ENCODE data around the gene APH1B. TPM values are rescaled to one million over a fixed set of nuclear protein-coding genes. Genes with fewer than 3 reads are reported as not detected.

APH1B gene
- total RNA-seq = 1 to 10 TPM in 3 of 4 donors, under 1 TPM in 1; 0.80 to 9.7 (median 7.1) TPM

DNA sequence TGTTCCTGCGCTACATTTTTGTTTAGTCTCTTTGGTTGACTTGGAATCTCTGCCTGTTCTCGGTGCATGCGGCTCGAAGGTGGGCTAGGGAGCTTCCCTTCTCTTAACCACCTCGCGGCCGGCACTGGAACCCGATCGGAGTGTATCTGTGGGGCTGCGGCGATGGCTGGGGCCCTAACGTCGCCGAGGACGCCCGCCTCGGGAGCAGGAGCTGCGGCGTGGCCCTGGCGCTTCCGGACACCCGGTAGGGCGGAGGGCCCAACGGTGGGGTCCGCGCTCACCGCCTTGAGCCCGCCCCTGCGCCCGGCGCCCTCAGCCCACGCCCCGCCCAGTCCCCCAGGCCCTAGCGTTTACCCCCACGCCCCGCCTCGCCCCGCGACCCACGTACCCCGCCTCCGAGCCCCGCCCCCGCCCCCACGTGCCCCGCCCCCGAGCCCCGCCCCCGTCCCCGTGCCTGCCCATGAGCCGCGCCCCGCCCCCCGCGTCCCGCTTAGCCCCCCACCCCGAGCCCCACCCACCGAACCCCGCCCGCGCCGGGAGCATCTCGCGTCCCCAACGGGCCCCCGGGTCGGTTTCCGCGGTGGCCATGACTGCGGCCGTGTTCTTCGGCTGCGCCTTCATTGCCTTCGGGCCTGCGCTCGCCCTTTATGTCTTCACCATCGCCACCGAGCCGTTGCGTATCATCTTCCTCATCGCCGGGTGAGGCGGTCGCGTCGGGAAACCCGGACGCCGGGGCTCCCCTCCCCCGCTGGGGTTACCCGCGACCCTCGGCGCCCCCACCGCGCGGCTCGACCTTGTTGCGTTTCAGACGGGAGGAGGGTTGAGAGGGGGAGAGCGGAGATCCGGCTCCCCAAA is at the start of gene APH1B:
Gene APH1B, plus strand, starts transcription at position 568 of the 855 bp plus-strand sequence. Its CDS starts 19 bp downstream, at position 587.
- Histone ChIP-seq H3K27me3 (no peaks in the 10 kb centered on the region), H3K36me3 (no peaks in the 10 kb centered on the region), H3K4me3 (peak within 1 kb of the TSS; percentile 64 to 84 (median 74)), H3K9me3 (no peaks in the 10 kb centered on the region), H3K4me1 (peaks cover 0 to 19% (median 8%) of the 10 kb centered on the region in 4 donors), H3K27ac (peak within 1 kb of the TSS; percentile 84 to 91 (median 88))
- WGBS, 2 donors (ENCODE audit: low coverage in 1 of 2) = 0% methylated on average over 9 to 28 of the region's 102 CpGs
- in situ Hi-C loops (cut with MboI; ENCODE audit: low pct_ligation_motif_present in 1 of 4, low pct_unique_long_range_greater_than_20kb in 1 of 4, low sequenced_read_pairs in 3 of 4) = loop anchor here in 2 of 4 donors (10.0 to 25.0 kb wide), 3 partner anchors 112 to 310 kb away; partner anchors contain the start of gene FBXL22 (in 1 of the 2)
- no peak for TF ChIP-seq POLR2A (IDR thresholded peaks at IDR 0.05)
- no peak for TF ChIP-seq EP300 (IDR thresholded peaks at IDR 0.05; ENCODE audit: low read depth)
- TF ChIP-seq POLR2AphosphoS5 (IDR thresholded peaks at IDR 0.05) = peak; percentile 28 to 53 (median 44)
- TF ChIP-seq, protein P1, sequence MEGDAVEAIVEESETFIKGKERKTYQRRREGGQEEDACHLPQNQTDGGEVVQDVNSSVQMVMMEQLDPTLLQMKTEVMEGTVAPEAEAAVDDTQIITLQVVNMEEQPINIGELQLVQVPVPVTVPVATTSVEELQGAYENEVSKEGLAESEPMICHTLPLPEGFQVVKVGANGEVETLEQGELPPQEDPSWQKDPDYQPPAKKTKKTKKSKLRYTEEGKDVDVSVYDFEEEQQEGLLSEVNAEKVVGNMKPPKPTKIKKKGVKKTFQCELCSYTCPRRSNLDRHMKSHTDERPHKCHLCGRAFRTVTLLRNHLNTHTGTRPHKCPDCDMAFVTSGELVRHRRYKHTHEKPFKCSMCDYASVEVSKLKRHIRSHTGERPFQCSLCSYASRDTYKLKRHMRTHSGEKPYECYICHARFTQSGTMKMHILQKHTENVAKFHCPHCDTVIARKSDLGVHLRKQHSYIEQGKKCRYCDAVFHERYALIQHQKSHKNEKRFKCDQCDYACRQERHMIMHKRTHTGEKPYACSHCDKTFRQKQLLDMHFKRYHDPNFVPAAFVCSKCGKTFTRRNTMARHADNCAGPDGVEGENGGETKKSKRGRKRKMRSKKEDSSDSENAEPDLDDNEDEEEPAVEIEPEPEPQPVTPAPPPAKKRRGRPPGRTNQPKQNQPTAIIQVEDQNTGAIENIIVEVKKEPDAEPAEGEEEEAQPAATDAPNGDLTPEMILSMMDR (IDR thresholded peaks at IDR 0.05) = peak in 2 of 5 experiments; percentile 22 to 27
- peak; percentile 90 for DNase-seq
- intact Hi-C loops (cut with DNase I; ENCODE audit: low total_unique reads) = loop anchor here (10.0 kb wide), 1 partner anchor 122 kb away; the partner anchor contains the start of gene RPS27L

DNA sequence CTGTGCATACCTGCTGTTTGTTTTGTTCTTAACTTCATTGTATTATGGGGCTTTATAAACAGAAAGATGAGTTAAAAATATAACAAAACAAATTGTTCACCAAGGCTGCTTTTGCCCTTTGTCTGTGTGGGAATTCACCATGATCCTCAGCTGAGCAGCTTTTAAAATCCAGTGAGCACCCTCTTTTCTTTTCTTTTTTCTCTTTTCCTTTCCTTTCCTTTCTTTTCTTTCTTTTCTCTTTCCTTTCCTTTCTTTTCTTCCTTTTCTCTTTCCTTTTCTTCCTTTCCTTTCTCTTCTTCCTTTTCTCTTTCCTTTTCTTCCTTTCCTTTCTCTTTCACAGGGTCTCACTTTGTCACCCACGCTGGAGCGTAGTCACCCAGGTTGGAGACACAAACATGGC is 49.7 kb upstream of the APH1B start:
- intact Hi-C loops (cut with DNase I; ENCODE audit: low total_unique reads) = no loop called here
- TF ChIP-seq POLR2AphosphoS5 (IDR thresholded peaks at IDR 0.05) = no peak
- TF ChIP-seq EP300 (IDR thresholded peaks at IDR 0.05; ENCODE audit: low read depth) = no peak
- no peak for TF ChIP-seq POLR2A (IDR thresholded peaks at IDR 0.05)
- TF ChIP-seq, protein P1 (IDR thresholded peaks at IDR 0.05) = no peak
- no peak for DNase-seq
- in situ Hi-C loops (cut with MboI; ENCODE audit: low pct_ligation_motif_present in 1 of 4, low pct_unique_long_range_greater_than_20kb in 1 of 4, low sequenced_read_pairs in 3 of 4) = no loop called here
- H3K27ac ChIP-seq = no peak overlapping the region
- WGBS, 2 donors (ENCODE audit: low coverage in 1 of 2) = 94 to 100% methylated on average over 1 to 2 of the region's 2 CpGs
- no peaks in the 10 kb centered on the region for H3K9me3 ChIP-seq
- H3K4me1 ChIP-seq = peaks cover 0 to 31% (median 3%) of the 10 kb centered on the region in 4 donors
- H3K4me3 ChIP-seq = no peak overlapping the region
- no peaks in the 10 kb centered on the region for H3K27me3 ChIP-seq
- no peaks in the 10 kb centered on the region for H3K36me3 ChIP-seq

DNA sequence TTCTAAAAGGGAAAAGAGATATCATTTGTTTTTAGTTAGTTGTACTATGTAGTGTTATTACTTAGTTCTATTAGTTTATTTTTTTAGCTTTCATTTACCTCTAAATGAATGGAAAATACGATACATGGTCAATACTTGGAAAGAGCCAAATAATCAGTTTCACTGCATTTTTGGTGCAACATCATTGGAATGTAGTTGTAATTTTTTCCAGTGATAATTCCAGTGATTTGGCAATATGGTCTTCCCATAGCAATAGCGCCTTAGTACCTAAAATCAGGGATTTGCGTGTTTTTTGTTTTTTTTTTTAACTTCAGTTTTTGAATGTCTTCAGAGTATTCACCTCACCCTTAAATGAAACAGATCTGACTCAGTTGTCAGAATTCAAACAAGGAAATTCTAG is 46.2 kb upstream of the APH1B start:
- intact Hi-C loops (cut with DNase I; ENCODE audit: low total_unique reads) = no loop called here
- H3K36me3 ChIP-seq = no peaks in the 10 kb centered on the region
- in situ Hi-C loops (cut with MboI; ENCODE audit: low pct_ligation_motif_present in 1 of 4, low pct_unique_long_range_greater_than_20kb in 1 of 4, low sequenced_read_pairs in 3 of 4) = no loop called here
- no peaks in the 10 kb centered on the region for H3K9me3 ChIP-seq
- TF ChIP-seq EP300 (IDR thresholded peaks at IDR 0.05; ENCODE audit: low read depth) (no peak), POLR2A (IDR thresholded peaks at IDR 0.05) (no peak)
- no peaks in the 10 kb centered on the region for H3K27me3 ChIP-seq
- WGBS, 2 donors (ENCODE audit: low coverage in 1 of 2) = 96 to 97% methylated on average over 3 of the region's 3 CpGs
- H3K27ac ChIP-seq = peak overlapping the region in 2 of 4 donors; percentile 53 to 70
- no peak for DNase-seq
- peaks cover 15 to 63% (median 23%) of the 10 kb centered on the region in 4 donors for H3K4me1 ChIP-seq
- H3K4me3 ChIP-seq = no peak overlapping the region

DNA sequence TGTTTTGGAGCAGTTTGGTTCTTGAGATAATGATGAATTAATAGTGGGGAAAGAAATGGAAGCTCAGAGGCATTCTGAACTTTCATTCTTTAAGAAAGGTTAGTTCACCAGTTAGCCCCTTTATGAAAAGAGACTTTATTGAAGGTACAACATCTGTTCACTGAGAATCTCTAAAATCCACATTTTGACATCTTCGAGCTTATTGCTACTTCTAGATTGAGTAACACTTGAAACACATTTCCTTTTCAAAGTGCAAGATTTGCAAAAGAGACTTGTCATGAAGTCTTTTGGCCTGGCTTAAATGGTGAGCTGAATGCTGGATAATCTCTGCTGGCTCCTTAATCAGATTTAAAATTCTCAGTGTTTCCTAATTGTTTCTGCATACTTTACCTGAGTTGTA is 45.7 kb upstream of the APH1B start:
- Histone ChIP-seq H3K27me3 (no peaks in the 10 kb centered on the region), H3K4me3 (no peak overlapping the region), H3K27ac (peak overlapping the region; percentile 24 to 70 (median 47)), H3K4me1 (peaks cover 15 to 59% (median 23%) of the 10 kb centered on the region in 4 donors), H3K9me3 (no peaks in the 10 kb centered on the region), H3K36me3 (no peaks in the 10 kb centered on the region)
- 61 to 67% methylated on average over 1 of the region's 1 CpG for WGBS, 2 donors (ENCODE audit: low coverage in 1 of 2)
- no peak for DNase-seq
- in situ Hi-C loops (cut with MboI; ENCODE audit: low pct_ligation_motif_present in 1 of 4, low pct_unique_long_range_greater_than_20kb in 1 of 4, low sequenced_read_pairs in 3 of 4) (no loop called here), intact Hi-C loops (cut with DNase I; ENCODE audit: low total_unique reads) (no loop called here)
- TF ChIP-seq, protein P1 (IDR thresholded peaks at IDR 0.05) = no peak
- TF ChIP-seq POLR2A (IDR thresholded peaks at IDR 0.05) = no peak
- no peak for TF ChIP-seq EP300 (IDR thresholded peaks at IDR 0.05; ENCODE audit: low read depth)
- TF ChIP-seq POLR2AphosphoS5 (IDR thresholded peaks at IDR 0.05) = no peak

Measured in transverse colon (tissue), 4 donors.